Activated CD4-positive, alpha-beta T cell treated with anti-CD3 and anti-CD28 coated beads, Interleukin-2, amount 50 U/mL, for 1 hour (primary cell): ENCODE measurements around the gene ITGB2.
A peak's percentile ranks its signal among the peaks of the same experiment; 100 is the strongest.
"Not testable (repeated sequence)": the region's sequence is repeated elsewhere in the genome, so short reads cannot be mapped to it uniquely, and the experiment has no call there.

Experiments
- DNase-seq: peaks from one replicate; pipeline ENCODE4 v3.0.0-alpha.2; 2020

ITGB2 gene

GRCh38 chr21:44880405-44881197, 40.1 kb downstream of the ITGB2 start:
- no peak for DNase-seq

- DNase-seq, result not testable (repeated sequence)
These were observed 41.5 kb downstream of the ITGB2 start for GRCh38 chr21:44879238-44879637.

GRCh38 chr21:44878053-44878982, 42.4 kb downstream of the ITGB2 start:
- no peak for DNase-seq

GRCh38 chr21:44876849-44877575, 43.7 kb downstream of the ITGB2 start:
- no peak for DNase-seq

- DNase-seq, result no peak
These were observed 45.4 kb downstream of the ITGB2 start for GRCh38 chr21:44875316-44875700.

GRCh38 chr21:44874497-44875315, 46.0 kb downstream of the ITGB2 start:
- peak; percentile 16 for DNase-seq

GRCh38 chr21:44874240-44874496, 46.5 kb downstream of the ITGB2 start:
- no peak for DNase-seq

- DNase-seq, result peak; percentile 99
These were observed 47.1 kb downstream of the ITGB2 start, which contains the start of gene PTTG1IP for GRCh38 chr21:44873356-44874239. TSS of gene PTTG1IP (minus strand) at chr21:44873690. CDS start at chr21:44873616, 74 bp downstream.

- DNase-seq, result peak; percentile 20
These were observed 47.9 kb downstream of the ITGB2 start for GRCh38 chr21:44872649-44873355.

- no peak for DNase-seq
These were observed 48.4 kb downstream of the ITGB2 start for GRCh38 chr21:44872323-44872648.

GRCh38 chr21:44871576-44872269, 49.0 kb downstream of the ITGB2 start:
- DNase-seq, result peak; percentile 31

GRCh38 chr21:44870748-44871495, 49.8 kb downstream of the ITGB2 start:
- peak; percentile 39 for DNase-seq

GRCh38 chr21:44869781-44870747, 50.6 kb downstream of the ITGB2 start:
- no peak for DNase-seq

GRCh38 chr21:44868707-44869106, 52.0 kb downstream of the ITGB2 start:
- no peak for DNase-seq

- peak; percentile 49 for DNase-seq
These were observed 52.5 kb downstream of the ITGB2 start for GRCh38 chr21:44867999-44868700.

GRCh38 chr21:44867464-44867863, 53.2 kb downstream of the ITGB2 start:
- no peak for DNase-seq

GRCh38 chr21:44866780-44867179, 53.9 kb downstream of the ITGB2 start:
- no peak for DNase-seq
